ENCODE measurements around the gene HMGXB4. TPM values are rescaled to one million over a fixed set of nuclear protein-coding genes. Genes with fewer than 3 reads are reported as not detected.
A peak's percentile ranks its signal among the peaks of the same experiment; 100 is the strongest.

HMGXB4 gene
- total and polyA plus RNA-seq, 9 of the 15 experiments (the other 6 are each of a cell fraction or from before 2014, with no cell fraction given), result 9.9 to 31.4 (median 24.8) TPM

- TF ChIP-seq HINFP (tag; conservative IDR thresholded peaks at IDR 0.05; ENCODE audit: low read depth), result no peak
- TF ChIP-seq FOXK2 (conservative IDR thresholded peaks at IDR 0.05 in 1 of 2, IDR thresholded peaks at IDR 0.05 in 1 of 2; ENCODE audit: low read depth in 2 of 2), result peak; percentile 62 to 73; a peak in 3 of 4 replicates
- no peak for TF ChIP-seq SRSF7 (optimal IDR thresholded peaks at IDR 0.05; ENCODE audit: low read depth, low read length)
- peak; percentile 90 for TF ChIP-seq REST (IDR thresholded peaks at IDR 0.05; ENCODE audit: borderline replicate concordance)
- TF ChIP-seq REST (CRISPR knock-in tag; IDR thresholded peaks at IDR 0.05; ENCODE audit: low read depth), result no peak
- peak; percentile 99 for TF ChIP-seq TFE3 (CRISPR knock-in tag; IDR thresholded peaks at IDR 0.05)
- no peak for TF ChIP-seq FOXA1 (IDR thresholded peaks at IDR 0.05; ENCODE audit: borderline replicate concordance)
- 0 out of 2 replicates have a peak, but pooled peaks have one; percentile 29 for TF ChIP-seq JUN (IDR thresholded peaks at IDR 0.05; ENCODE audit: borderline replicate concordance, low read depth, low read length)
- no peak for TF ChIP-seq JUN (CRISPR knock-in tag; IDR thresholded peaks at IDR 0.05; ENCODE audit: borderline replicate concordance)
- TF ChIP-seq ZNF79 (CRISPR knock-in tag; IDR thresholded peaks at IDR 0.05; ENCODE audit: low read depth), result no peak
- no peak; the same call in 1 of the 2 replicates for TF ChIP-seq ATF1 (CRISPR knock-in tag; IDR thresholded peaks at IDR 0.05)
- TF ChIP-seq ATF1 (tag; IDR thresholded peaks at IDR 0.05), result peak; percentile 89
- no peak for TF ChIP-seq HNRNPLL (IDR thresholded peaks at IDR 0.05; ENCODE audit: low read depth, low read length, poor library complexity, severe bottlenecking)
- TF ChIP-seq TFAP4 (CRISPR knock-in tag; IDR thresholded peaks at IDR 0.05; ENCODE audit: borderline replicate concordance), result peak; percentile 99
- peak; percentile 44; the same call in 1 of the 2 replicates for TF ChIP-seq ARID1B (IDR thresholded peaks at IDR 0.05)
These were observed 42.6 kb downstream of the HMGXB4 start, which contains the start of gene TOM1 (continued) for GRCh38 chr22:35299673-35300499.
